Omental fat pad (tissue), 4 donors: ENCODE results near the gene PSMB10. TPM values are rescaled to one million over a fixed set of nuclear protein-coding genes. Genes with fewer than 3 reads are reported as not detected.

Experiments used
- ATAC-seq: fragments of 150-250 bp; one replicate; pipeline ENCODE4 v1.9.1; 2016; ENCODE audit warnings: mild to moderate bottlenecking, moderate library complexity; ENCODE audit not compliant: low FRiP score
- DNase-seq: peaks from one replicate; pipeline ENCODE4 v3.0.0-alpha.2; 2019; ENCODE audit warnings: low spot score
- CTCF ChIP-seq, 3 donors: fragments of 450-650 bp; IDR thresholded peaks; one replicate each; pipeline ENCODE4 v1.5.1; 2016 to 2017; ENCODE audit warnings: antibody characterized with exemption in 3 of 3, mild to moderate bottlenecking in 3 of 3, moderate library complexity in 2 of 3
- small RNA-seq: library from RNA; depleted of rRNA; stranded (forward); fragments of <200 nt; gene quantifications from one replicate; pipeline ENCODE3, GENCODE V24; 2016
- total RNA-seq, 4 donors: library from RNA; depleted of rRNA; stranded (reverse); fragments of >200 nt; gene quantifications; one replicate each; pipeline ENCODE4 v1.1.0, GENCODE V29; 2016

The PSMB10 gene
- total RNA-seq, 4 donors from 2014 or later: 29.9 to 53.0 (median 45.3) TPM

- ATAC-seq (no peak), DNase-seq (no peak)
- no peak for TF ChIP-seq CTCF (IDR thresholded peaks at IDR 0.05)
Measured at GRCh38 chr16:67885976-67886375, 50.7 kb downstream of the PSMB10 start.

DNA sequence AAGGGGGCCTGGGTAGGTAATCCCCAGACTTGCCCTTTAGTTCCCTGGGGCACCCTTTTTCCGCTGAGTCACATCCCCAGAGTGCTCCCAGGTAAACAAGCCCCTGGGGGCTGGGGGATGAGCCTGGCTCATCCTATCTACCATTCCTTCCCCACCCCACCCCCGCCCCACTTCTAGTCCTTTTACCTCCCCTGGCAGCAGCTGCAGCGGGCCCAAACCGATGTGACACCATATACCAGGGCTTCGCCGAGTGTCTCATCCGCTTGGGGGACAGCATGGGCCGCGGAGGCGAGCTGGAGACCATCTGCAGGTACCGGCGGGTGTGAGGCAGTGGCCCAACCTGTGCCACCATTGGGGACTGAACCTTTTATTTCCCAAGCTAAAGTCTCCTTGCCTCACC, 51.1 kb downstream of the PSMB10 start:
- TF ChIP-seq CTCF (IDR thresholded peaks at IDR 0.05): no peak
- DNase-seq (no peak), ATAC-seq (no peak)

GRCh38 chr16:67884684-67885083, 52.0 kb downstream of the PSMB10 start, which contains the start of gene NRN1L:
NRN1L (plus strand) TSS chr16:67884885; CDS start chr16:67884904, 19 bp downstream.
- no peak for TF ChIP-seq CTCF (IDR thresholded peaks at IDR 0.05)
- ATAC-seq (peak; percentile 86), DNase-seq (peak; percentile 53)

Small RNA genes lying within 50 kb of the gene (small RNA-seq; reads per million reads assigned to genes)
- not detected for gene NRN1L

Other genes starting within 250 kb of the PSMB10 start
- gene GFOD2, start 217.5 kb downstream of the PSMB10 start, total RNA-seq: 10 to 100 TPM; 10.9 to 25.2 (median 20.1) TPM
- gene RANBP10, start 130.3 kb downstream of the PSMB10 start, total RNA-seq: 1 to 10 TPM; 6.0 to 9.8 (median 8.3) TPM
- gene TSNAXIP1, start 130.0 kb downstream of the PSMB10 start, total RNA-seq: 1 to 10 TPM in 2 of 4 donors, under 1 TPM in 2; 0.60 to 1.9 (median 1.1) TPM
- gene THAP11, start 94.5 kb downstream of the PSMB10 start, total RNA-seq: 10 to 100 TPM; 37.4 to 61.6 (median 48.3) TPM
- 100 to 1,000 TPM in 2 of 4 donors, 10 to 100 TPM in 2; 79.0 to 150 (median 110) TPM for gene NUTF2, start 89.9 kb downstream of the PSMB10 start, total RNA-seq
- 100 to 1,000 TPM in 1 of 4 donors, 10 to 100 TPM in 3; 22.9 to 135 (median 37.8) TPM for gene CENPT, start 89.2 kb downstream of the PSMB10 start, total RNA-seq
- 10 to 100 TPM; 27.3 to 92.2 (median 43.0) TPM for gene EDC4, start 63.8 kb downstream of the PSMB10 start, total RNA-seq
- gene NRN1L, start 52.0 kb downstream of the PSMB10 start, total RNA-seq: 1 to 10 TPM in 2 of 4 donors, not detected in 2; 3.0 to 5.5 TPM
- 10 to 100 TPM; 16.1 to 24.6 (median 19.9) TPM for gene PSKH1, start 43.6 kb downstream of the PSMB10 start, total RNA-seq
- 1 to 10 TPM in 3 of 4 donors, under 1 TPM in 1; 0.65 to 5.0 (median 2.3) TPM for gene CTRL, start 5.0 kb downstream of the PSMB10 start, total RNA-seq
- gene LCAT, start 7.3 kb upstream of the PSMB10 start, total RNA-seq: 10 to 100 TPM in 3 of 4 donors, 1 to 10 TPM in 1; 7.7 to 52.2 (median 13.0) TPM
- 10 to 100 TPM; 39.4 to 92.2 (median 70.8) TPM for gene SLC12A4, start 31.8 kb upstream of the PSMB10 start, total RNA-seq
- under 1 TPM in 2 of 4 donors, not detected in 2; 0.24 to 0.63 TPM for gene DPEP3, start 43.6 kb upstream of the PSMB10 start, total RNA-seq
- 1 to 10 TPM; 4.0 to 8.7 (median 4.8) TPM for gene DPEP2, start 62.6 kb upstream of the PSMB10 start, total RNA-seq
- gene DPEP2NB, start 79.1 kb upstream of the PSMB10 start, total RNA-seq: not detected
- gene DDX28, start 86.4 kb upstream of the PSMB10 start, total RNA-seq: 10 to 100 TPM in 1 of 4 donors, 1 to 10 TPM in 3; 6.4 to 13.5 (median 6.8) TPM
- gene DUS2, start 86.4 kb upstream of the PSMB10 start, total RNA-seq: 10 to 100 TPM in 2 of 4 donors, 1 to 10 TPM in 2; 6.7 to 17.9 (median 10.2) TPM
- 10 to 100 TPM; 39.5 to 54.5 (median 45.6) TPM for gene NFATC3, start 148.5 kb upstream of the PSMB10 start, total RNA-seq